ENCODE results near the gene NFKBIE.

NFKBIE gene

GRCh38 chr6:44247338-44248302, 17.7 kb downstream of the NFKBIE start:
- TF ChIP-seq REST (IDR thresholded peaks at IDR 0.05; ENCODE audit: low read depth): no peak
- TF ChIP-seq ZBTB7A (IDR thresholded peaks at IDR 0.05; ENCODE audit: low read depth): peak; percentile 50; the same call in 1 of the 2 replicates
- TF ChIP-seq USF1 (IDR thresholded peaks at IDR 0.05): no peak
- TF ChIP-seq MAX (IDR thresholded peaks at IDR 0.05): peak; percentile 88
- no peak; the same call in 1 of the 2 replicates for TF ChIP-seq TCF12 (IDR thresholded peaks at IDR 0.05; ENCODE audit: low read depth)
- TF ChIP-seq YY1 (IDR thresholded peaks at IDR 0.05; ENCODE audit: low read depth): peak; percentile 84
- no peak for TF ChIP-seq CEBPB (IDR thresholded peaks at IDR 0.05)
- no peak for TF ChIP-seq FOXM1 (IDR thresholded peaks at IDR 0.05; ENCODE audit: borderline replicate concordance, low read depth)

GRCh38 chr6:44246663-44247337, 18.6 kb downstream of the NFKBIE start, which contains the start of gene HSP90AB1:
Gene HSP90AB1, plus strand, starts transcription at chr6:44247101. Its CDS starts 1,529 bp downstream, at chr6:44248630.
- TF ChIP-seq CREB1 (IDR thresholded peaks at IDR 0.05; ENCODE audit: low read depth) (peak; percentile 65), YY1 (IDR thresholded peaks at IDR 0.05; ENCODE audit: low read depth) (peak; percentile 73; the same call in 1 of the 2 replicates), CEBPB (IDR thresholded peaks at IDR 0.05) (peak; percentile 23; the same call in 1 of the 2 replicates), ZBTB7A (IDR thresholded peaks at IDR 0.05; ENCODE audit: low read depth) (no peak; the same call in 1 of the 2 replicates), FOXM1 (IDR thresholded peaks at IDR 0.05; ENCODE audit: borderline replicate concordance, low read depth) (no peak), TCF12 (IDR thresholded peaks at IDR 0.05; ENCODE audit: low read depth) (peak; percentile 72), TEAD4 (IDR thresholded peaks at IDR 0.05) (peak; percentile 75), NFIC (IDR thresholded peaks at IDR 0.05) (peak; percentile 47; the same call in 1 of the 2 replicates), REST (IDR thresholded peaks at IDR 0.05; ENCODE audit: low read depth) (no peak), MAX (IDR thresholded peaks at IDR 0.05) (no peak; the same call in 1 of the 2 replicates), EP300 (IDR thresholded peaks at IDR 0.05; ENCODE audit: borderline replicate concordance) (0 out of 2 replicates have a peak, but pooled peaks have one; percentile 45), EGR1 (IDR thresholded peaks at IDR 0.05) (peak; percentile 89), USF1 (IDR thresholded peaks at IDR 0.05) (peak; percentile 36; the same call in 1 of the 2 replicates), TAF1 (IDR thresholded peaks at IDR 0.05; ENCODE audit: low read depth) (peak; percentile 99), RAD21 (IDR thresholded peaks at IDR 0.05; ENCODE audit: low read depth) (no peak)

- no peak for TF ChIP-seq CEBPB (IDR thresholded peaks at IDR 0.05)
- TF ChIP-seq YY1 (IDR thresholded peaks at IDR 0.05; ENCODE audit: low read depth): peak; percentile 41; the same call in 1 of the 2 replicates
- no peak for TF ChIP-seq FOXM1 (IDR thresholded peaks at IDR 0.05; ENCODE audit: borderline replicate concordance, low read depth)
- no peak; the same call in 1 of the 2 replicates for TF ChIP-seq USF1 (IDR thresholded peaks at IDR 0.05)
- TF ChIP-seq RAD21 (IDR thresholded peaks at IDR 0.05; ENCODE audit: low read depth): no peak
- no peak for TF ChIP-seq REST (IDR thresholded peaks at IDR 0.05; ENCODE audit: low read depth)
- TF ChIP-seq ZBTB7A (IDR thresholded peaks at IDR 0.05; ENCODE audit: low read depth): peak; percentile 88; the same call in 1 of the 2 replicates
- no peak for TF ChIP-seq NFIC (IDR thresholded peaks at IDR 0.05)
- TF ChIP-seq TEAD4 (IDR thresholded peaks at IDR 0.05): peak; percentile 59
- TF ChIP-seq CREB1 (IDR thresholded peaks at IDR 0.05; ENCODE audit: low read depth): no peak
- TF ChIP-seq TCF12 (IDR thresholded peaks at IDR 0.05; ENCODE audit: low read depth): 0 out of 2 replicates have a peak, but pooled peaks have one; percentile 49
- TF ChIP-seq EP300 (IDR thresholded peaks at IDR 0.05; ENCODE audit: borderline replicate concordance): peak; percentile 46; the same call in 1 of the 2 replicates
- no peak for TF ChIP-seq EGR1 (IDR thresholded peaks at IDR 0.05)
- peak; percentile 64; the same call in 1 of the 2 replicates for TF ChIP-seq MAX (IDR thresholded peaks at IDR 0.05)
- TF ChIP-seq TAF1 (IDR thresholded peaks at IDR 0.05; ENCODE audit: low read depth): peak; percentile 62; the same call in 1 of the 2 replicates
These were observed 19.3 kb downstream of the NFKBIE start for GRCh38 chr6:44245912-44246662.

Measured in Ishikawa (cell line).